HG02870 (cell line): ENCODE results near the gene NME7.
"Not testable (repeated sequence)": the region's sequence is repeated elsewhere in the genome, so short reads cannot be mapped to it uniquely, and the experiment has no call there.

ENCODE experiments used
- ATAC-seq: cut with Tn5 transposase; IDR thresholded peaks from one replicate; pipeline ENCODE4 v1.9.1; 2021; ENCODE audit warnings: mild to moderate bottlenecking, moderate library complexity; ENCODE audit not compliant: unreplicated experiment

NME7 gene

DNA sequence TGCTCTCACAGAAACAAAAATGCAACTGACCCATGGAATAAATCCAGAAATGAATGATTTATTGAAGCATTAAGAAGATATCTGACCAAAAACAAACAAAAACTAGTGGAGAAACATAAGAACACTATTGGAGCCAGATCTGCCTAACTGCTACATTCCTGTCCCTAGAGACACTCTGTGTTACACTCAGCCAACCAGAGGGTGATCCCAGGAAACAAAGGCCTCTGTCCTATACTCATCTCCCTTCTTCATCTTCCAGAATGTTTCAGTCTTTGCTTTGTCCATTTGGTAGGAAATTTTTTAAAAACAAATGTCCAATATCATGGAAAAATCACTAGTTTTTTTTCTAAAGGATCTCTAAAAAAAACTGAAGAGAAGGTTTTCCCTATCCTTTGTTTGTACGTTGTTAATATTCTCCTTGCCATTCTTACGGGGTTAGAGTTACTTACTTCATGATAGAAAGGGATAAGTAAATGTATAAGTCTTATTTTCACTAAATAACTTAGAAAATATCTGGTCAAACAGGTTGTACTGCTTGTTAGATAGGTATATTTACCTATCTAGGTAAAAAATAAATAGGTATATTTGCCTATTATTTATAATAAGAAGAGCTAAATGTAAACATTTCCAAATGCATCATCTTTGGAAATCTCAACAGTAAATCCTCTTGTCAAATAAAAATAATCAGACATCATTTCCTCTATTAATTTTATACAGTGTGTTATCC lies 59.1 kb downstream of the NME7 start:
- ATAC-seq = no peak

GRCh38 chr1:169307176-169307575 lies 60.4 kb downstream of the NME7 start:
- ATAC-seq = no peak

- no peak for ATAC-seq
These were observed 61.6 kb downstream of the NME7 start for GRCh38 chr1:169305948-169306347.

DNA sequence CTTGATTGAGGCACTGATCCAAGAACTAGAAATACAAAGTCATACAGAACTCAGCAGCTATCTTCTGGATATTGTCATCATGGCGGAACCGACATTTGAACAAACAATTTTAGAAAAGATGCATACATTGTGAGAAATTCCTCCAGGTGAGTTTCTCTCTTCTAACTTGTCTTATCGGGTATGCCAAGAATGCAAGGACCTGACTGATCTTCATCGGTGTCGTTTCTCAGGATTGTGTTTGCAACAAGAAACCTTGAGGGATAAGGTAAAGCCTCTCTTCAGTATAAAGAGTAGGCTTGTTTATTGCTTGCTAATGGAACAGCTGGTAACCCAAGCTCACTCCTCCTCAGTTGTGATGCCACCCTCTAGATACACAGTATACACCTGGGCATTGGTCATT lies 62.2 kb downstream of the NME7 start:
- ATAC-seq = no peak

- ATAC-seq = no peak
These were observed 66.7 kb downstream of the NME7 start for GRCh38 chr1:169300854-169301253.

DNA sequence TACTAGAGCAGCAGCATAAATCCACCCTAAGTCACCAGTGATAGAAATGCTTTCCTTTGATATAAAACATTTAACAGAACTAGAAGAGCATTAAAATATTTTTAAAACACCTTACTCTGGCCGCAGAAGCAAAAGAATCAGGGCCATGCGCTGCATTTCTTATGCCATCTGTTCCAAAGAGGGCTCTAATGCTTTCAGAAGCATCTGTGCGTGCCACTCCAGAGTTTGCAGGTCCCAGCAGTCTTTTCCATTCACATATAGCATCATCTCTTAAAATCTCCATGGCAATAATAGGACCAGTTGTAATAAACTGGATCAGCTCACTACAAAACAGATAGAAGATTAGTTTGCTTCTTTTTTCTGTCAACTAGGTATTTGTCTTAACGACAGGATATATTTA lies 69.2 kb downstream of the NME7 start:
- no peak for ATAC-seq

GRCh38 chr1:169295846-169296245 lies 71.8 kb downstream of the NME7 start:
- no peak for ATAC-seq

DNA sequence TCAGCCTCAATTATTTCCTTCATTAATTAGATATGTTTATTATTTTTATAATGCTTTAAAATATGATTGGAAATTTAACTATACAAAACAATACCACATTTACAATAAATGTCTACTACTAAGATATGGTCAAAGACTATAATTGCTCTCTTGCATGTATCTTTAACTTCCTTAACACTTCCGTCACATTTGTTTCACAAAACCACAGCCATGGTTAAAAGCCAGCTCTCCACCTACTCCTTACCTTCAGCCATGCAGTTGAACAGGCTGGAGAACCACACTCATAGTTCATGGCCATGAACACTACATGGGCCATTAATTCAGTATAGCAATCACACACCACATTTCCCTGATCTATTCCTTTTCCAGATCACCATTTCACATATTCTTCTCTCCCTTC lies 72.2 kb downstream of the NME7 start:
- no peak for ATAC-seq

DNA sequence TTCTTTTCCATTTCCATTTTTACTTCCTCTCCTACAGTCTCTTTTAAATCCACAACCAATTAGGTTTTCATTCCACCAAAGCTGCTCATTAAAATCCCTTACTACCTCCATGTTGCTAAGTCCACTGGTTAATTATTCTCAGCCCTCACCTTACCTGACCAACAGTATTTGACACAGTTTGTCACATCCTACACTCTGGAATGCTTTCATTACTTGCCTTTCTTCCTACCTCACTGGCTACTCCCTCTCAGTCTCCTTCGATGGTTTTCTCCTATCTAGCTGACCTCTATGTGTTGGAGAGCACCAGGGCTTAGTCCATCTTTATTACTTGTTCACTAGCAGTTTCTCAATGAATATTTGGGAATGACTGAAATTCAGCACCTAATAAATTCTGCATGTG lies 78.6 kb downstream of the NME7 start:
- no peak for ATAC-seq

- no peak for ATAC-seq
These were observed 79.6 kb downstream of the NME7 start for GRCh38 chr1:169288011-169288414.

DNA sequence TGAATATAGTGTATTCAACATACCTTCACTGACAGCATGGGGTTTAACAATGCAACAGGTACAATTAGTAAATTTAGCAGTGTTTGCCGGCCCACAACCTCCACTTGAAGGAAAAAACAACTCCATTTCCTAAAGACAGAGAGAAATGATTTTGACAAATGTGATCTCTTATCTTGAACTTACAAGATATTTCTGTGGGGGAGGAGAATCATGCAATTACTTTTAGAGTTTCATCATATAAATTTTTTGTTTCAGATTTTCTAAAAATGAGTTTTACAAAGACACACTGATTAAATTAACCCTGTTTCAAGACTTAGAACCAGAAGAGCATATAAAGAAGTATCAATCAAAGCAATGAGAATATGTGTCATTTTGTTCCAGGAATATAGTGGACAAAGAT lies 80.3 kb downstream of the NME7 start:
- no peak for ATAC-seq

DNA sequence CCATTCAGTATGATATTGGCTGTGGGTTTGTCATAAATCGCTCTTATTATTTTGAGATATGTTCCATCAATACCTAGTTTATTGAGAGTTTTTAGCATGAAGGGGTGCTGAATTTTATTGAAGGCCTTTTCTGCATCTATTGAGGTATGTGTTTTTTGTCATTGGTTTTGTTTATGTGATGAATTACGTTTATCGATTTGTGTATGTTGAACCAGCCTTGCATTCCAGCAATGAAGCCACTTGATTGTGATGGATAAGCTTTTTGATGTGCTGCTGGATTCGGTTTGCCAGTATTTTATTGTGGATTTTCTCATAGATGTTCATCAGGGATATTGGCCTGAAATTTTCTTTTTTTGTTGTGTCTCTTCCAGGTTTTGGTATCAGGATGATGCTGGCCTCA lies 86.0 kb downstream of the NME7 start:
- ATAC-seq = not testable (repeated sequence)

DNA sequence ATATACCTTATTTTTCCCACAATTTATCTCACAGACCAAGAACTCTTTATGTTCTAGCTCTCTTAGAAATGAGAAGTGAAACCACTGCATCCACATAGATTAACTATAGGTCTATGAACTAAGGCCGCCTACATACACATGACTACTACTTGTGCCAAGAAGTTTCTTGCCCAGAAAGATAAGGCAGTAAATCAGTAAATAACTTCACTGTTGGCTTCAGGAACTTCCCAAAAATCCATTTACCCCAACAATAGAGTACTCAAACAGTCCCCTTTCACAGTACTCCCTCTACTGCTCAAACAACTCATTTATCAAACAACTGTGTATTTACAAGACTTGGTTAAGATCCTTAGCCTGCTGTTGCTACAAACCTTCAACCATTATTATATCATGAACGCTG lies 96.5 kb downstream of the NME7 start:
- no peak for ATAC-seq

GRCh38 chr1:169266133-169266532 lies 101.5 kb downstream of the NME7 start:
- no peak for ATAC-seq

DNA sequence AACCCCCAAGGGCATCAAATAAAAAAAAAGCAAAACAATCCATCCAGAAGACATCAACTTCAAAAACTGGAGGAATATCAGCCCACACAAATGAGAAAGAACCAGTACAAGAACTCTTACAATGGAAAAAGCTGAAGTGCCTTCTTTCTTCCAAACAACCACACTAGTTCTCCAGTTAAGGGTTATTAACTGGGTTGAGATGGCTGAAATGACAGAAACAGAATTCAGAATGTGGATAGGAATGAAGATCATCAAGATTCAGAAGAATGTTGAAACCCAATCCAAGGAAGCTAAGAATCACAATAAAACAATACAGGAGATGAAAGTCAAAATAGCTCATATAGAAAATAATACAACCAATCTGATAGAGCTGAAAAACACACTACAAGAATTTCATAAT lies 104.5 kb downstream of the NME7 start:
- ATAC-seq = no peak

GRCh38 chr1:169261884-169262283 lies 105.7 kb downstream of the NME7 start:
- no peak for ATAC-seq

- no peak for ATAC-seq
These were observed 107.0 kb downstream of the NME7 start for GRCh38 chr1:169260478-169261151.

DNA sequence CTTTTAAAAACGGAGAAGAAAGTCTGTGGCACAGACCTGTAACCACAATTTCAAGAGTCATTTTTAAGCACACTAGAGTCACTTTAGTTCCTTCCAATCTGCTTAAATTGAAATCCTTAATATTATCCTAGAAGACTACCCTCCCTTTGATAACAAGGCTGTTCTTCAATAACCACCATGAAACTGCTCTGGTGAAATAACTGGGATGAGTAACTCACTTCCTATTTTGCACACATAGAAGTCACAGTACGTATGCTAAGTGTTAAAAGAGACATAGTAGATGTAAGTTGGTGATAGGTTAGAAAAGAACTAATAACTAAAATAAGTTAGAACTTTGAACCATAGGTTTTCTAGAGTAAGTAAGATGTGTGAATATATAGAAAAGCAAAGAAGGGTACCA lies 107.8 kb downstream of the NME7 start:
- ATAC-seq = no peak

GRCh38 chr1:169250795-169251194 lies 116.8 kb downstream of the NME7 start:
- no peak for ATAC-seq

DNA sequence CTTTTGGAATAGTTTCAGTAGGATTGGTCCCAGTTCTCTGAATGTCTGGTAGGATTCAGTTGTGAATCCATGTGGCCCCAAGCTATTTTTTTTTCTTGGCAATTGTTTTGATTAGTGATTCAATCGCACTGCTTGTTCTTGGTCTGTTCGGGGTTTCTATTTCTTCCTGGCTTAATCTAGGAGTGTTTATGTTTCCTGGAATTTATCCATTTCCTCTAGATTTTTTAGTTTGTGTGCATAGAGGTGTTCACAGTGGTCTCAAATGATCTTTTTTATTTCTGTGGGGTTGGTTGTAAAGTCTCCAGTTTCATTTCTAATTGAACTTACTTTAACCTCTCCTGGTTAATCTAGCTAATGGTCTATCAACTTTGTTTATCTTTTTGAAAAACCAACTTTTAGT lies 117.6 kb downstream of the NME7 start:
- no peak for ATAC-seq

GRCh38 chr1:169249611-169250010 lies 118.0 kb downstream of the NME7 start:
- no peak for ATAC-seq

- no peak for ATAC-seq
These were observed 121.9 kb downstream of the NME7 start for GRCh38 chr1:169245706-169246105.
